RWPE2 (cell line): ENCODE measurements around the gene PTCH2.

ENCODE experiments used
- ATAC-seq: fragments of 200-7000 bp; cut with Tn5 transposase; 3 replicates; pipeline ENCODE4 v1.9.1; 2021; ENCODE audit warnings: low read depth
- DNase-seq: peaks from one replicate; pipeline ENCODE4 v3.0.0-alpha.2; 2020; ENCODE audit warnings: low spot score
- H3K27ac ChIP-seq: fragments of 450-650 bp; 2 replicates; pipeline ENCODE4 v1.5.1; 2017; ENCODE audit warnings: mild to moderate bottlenecking; ENCODE audit not compliant: poor library complexity, severe bottlenecking
- H3K27me3 ChIP-seq: fragments of 250-450 bp; sonication (Bioruptor Pico); 2 replicates; pipeline ENCODE4 v1.5.1; 2021; ENCODE audit warnings: mild to moderate bottlenecking, moderate library complexity; ENCODE audit not compliant: insufficient read depth, poor library complexity, severe bottlenecking
- H3K36me3 ChIP-seq: fragments of 250-450 bp; sonication (Bioruptor Pico); 2 replicates; pipeline ENCODE4 v1.5.1; 2020; ENCODE audit warnings: low read depth, mild to moderate bottlenecking, moderate library complexity
- H3K4me1 ChIP-seq: fragments of 250-450 bp; sonication (Bioruptor Pico); 2 replicates; pipeline ENCODE4 v1.5.1; 2021; ENCODE audit warnings: mild to moderate bottlenecking, moderate library complexity; ENCODE audit not compliant: insufficient read depth, poor library complexity, severe bottlenecking
- H3K4me3 ChIP-seq: fragments of 250-450 bp; sonication (Bioruptor Pico); 2 replicates; pipeline ENCODE4 v1.5.1; 2021; ENCODE audit warnings: mild to moderate bottlenecking, moderate library complexity; ENCODE audit not compliant: severe bottlenecking
- H3K9me3 ChIP-seq: fragments of 250-450 bp; sonication (Bioruptor Pico); 2 replicates; pipeline ENCODE4 v1.5.1; 2021; ENCODE audit warnings: mild to moderate bottlenecking, moderate library complexity; ENCODE audit not compliant: severe bottlenecking
- TF ChIP-seq, protein P1 (sequence below): fragments of 450-650 bp; IDR thresholded peaks from one replicate; pipeline ENCODE4 v1.5.1; 2017; ENCODE audit warnings: mild to moderate bottlenecking, moderate library complexity; ENCODE audit not compliant: poor library complexity, severe bottlenecking

Gene PTCH2

GRCh38 chr1:44775078-44775929, 67.7 kb downstream of the PTCH2 start, which contains the start of gene RPS8:
RPS8 (plus strand) TSS chr1:44775540; CDS start chr1:44775597, 57 bp downstream.
- peak; percentile 88 for DNase-seq
- Histone ChIP-seq H3K4me3 (peak within 1 kb of the TSS; percentile 92), H3K27me3 (no peaks in the 10 kb centered on the region), H3K9me3 (no peaks in the 10 kb centered on the region), H3K27ac (peak within 1 kb of the TSS; percentile 87), H3K36me3 (peaks cover 49% of the 10 kb centered on the region), H3K4me1 (peaks cover 7% of the 10 kb centered on the region)
- TF ChIP-seq, protein P1, sequence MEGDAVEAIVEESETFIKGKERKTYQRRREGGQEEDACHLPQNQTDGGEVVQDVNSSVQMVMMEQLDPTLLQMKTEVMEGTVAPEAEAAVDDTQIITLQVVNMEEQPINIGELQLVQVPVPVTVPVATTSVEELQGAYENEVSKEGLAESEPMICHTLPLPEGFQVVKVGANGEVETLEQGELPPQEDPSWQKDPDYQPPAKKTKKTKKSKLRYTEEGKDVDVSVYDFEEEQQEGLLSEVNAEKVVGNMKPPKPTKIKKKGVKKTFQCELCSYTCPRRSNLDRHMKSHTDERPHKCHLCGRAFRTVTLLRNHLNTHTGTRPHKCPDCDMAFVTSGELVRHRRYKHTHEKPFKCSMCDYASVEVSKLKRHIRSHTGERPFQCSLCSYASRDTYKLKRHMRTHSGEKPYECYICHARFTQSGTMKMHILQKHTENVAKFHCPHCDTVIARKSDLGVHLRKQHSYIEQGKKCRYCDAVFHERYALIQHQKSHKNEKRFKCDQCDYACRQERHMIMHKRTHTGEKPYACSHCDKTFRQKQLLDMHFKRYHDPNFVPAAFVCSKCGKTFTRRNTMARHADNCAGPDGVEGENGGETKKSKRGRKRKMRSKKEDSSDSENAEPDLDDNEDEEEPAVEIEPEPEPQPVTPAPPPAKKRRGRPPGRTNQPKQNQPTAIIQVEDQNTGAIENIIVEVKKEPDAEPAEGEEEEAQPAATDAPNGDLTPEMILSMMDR: no peak
- ATAC-seq: peak; percentile 62
